NCI-H187 treated with DMSO at 0.1 percent for 48 hours (cell line): ENCODE results near the gene STEAP3.

Experiments used
- DNase-seq: peaks from one replicate; lab custom pipeline; 2025; lab: John Stamatoyannopoulos, UW

STEAP3 gene

DNA sequence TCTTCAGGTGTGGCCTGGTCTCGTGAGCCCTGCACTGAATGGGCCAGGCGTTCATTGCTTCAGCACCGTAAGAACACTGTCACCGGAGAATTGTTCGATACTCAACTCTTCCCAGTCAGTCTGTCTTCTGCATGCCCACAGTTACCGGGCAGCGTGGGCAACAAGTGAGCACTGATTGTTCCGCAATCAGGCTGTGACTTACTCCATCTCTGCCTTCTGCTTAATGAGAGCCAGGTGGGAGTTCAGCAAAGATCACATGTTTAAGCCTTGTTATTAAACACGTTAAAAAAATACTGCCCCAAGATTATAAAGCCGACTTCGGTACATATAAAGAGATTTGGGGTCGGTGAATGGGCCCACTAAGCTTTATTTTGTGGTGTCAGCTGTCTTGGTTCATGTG lies 3.7 kb downstream of the STEAP3 start:
- DNase-seq, result no peak

GRCh38 chr2:119228136-119228535 lies 4.5 kb downstream of the STEAP3 start:
- DNase-seq, result no peak

- no peak for DNase-seq
These were observed 5.3 kb downstream of the STEAP3 start for GRCh38 chr2:119228964-119229363.

DNA sequence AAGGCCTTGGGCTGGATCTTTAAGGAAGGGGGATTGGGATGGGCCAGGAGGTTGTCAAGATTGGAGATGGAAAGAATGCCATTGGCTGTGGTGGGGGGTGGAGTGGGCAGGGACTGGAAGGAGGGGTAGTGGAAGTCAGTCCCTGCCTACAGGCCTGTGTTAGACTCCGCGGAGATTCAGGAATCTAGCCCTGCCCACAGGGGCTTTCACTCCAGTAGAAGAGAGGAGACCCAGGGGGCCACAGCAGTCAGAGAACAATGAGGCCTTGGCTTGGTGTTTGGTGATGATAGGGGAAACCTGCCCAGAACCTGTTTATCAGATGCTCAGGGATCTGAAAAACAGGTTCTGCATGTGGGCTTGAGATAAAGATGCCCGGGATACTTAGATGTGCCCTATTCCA lies 6.1 kb downstream of the STEAP3 start:
- DNase-seq, result no peak

DNA sequence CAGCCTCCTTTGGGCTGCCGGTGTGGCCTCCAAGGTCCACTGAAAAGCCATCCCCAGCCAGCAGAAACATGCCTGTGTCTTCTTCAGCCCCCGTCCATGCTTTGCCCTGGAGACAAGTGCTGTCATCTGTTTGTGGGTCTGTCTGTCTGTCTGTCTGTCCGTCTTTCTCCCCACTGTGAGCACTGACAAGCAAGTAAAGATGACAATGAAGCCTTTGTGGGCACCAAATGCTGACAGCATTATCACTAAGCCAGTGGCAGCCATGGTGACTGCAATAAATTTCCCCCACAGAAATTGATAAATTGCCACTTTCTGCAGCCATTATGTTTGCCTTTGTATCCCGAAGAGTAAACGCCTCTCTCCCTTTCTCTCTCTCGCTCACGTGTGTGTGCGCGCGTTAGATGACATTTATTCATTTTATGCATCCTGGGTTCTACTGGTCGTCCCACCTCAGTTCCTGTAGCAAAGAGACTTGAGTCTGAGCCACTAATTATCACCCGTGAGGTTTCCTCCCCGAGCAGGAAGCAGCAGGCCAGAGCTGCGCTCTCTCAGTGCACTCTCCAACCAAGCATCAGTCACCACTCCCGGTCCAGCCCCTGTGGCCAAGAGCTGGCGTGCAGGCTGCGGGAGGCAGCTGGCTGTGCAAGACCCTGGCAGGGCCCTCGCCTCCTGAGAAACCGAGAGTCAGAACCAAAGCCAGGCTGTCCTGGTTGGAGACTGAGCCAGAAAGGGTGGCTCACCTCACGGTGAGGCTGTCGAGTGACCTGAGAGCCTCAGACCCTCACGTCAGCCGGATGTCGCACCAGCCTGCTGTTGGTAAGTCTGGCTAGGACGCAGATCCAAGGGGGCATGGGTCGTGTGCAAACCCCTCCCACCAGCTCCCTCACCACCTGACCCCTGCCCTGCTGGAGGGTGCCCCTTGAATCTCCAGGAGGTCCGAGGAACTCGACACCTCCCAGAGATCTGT lies 6.9 kb downstream of the STEAP3 start:
- no peak for DNase-seq

GRCh38 chr2:119231975-119232665 lies 8.5 kb downstream of the STEAP3 start:
- DNase-seq, result no peak

DNA sequence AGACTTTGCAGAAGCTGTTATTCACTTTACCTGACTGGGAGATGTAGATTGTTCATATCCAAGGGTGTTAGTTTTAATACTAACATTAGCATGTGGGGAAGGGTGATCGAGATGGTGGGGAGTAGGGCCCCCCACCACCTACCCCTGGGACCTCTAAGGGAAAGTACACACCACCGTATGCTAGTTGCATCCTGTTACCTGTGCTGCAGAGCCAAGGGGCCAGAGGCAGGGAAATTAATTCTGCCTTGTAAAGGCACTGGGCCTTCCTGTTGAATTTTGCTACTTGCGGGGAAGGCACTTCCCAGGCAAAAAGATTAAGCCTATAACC lies 9.0 kb downstream of the STEAP3 start:
- no peak for DNase-seq

GRCh38 chr2:119233326-119234020 lies 9.8 kb downstream of the STEAP3 start:
- no peak for DNase-seq

DNA sequence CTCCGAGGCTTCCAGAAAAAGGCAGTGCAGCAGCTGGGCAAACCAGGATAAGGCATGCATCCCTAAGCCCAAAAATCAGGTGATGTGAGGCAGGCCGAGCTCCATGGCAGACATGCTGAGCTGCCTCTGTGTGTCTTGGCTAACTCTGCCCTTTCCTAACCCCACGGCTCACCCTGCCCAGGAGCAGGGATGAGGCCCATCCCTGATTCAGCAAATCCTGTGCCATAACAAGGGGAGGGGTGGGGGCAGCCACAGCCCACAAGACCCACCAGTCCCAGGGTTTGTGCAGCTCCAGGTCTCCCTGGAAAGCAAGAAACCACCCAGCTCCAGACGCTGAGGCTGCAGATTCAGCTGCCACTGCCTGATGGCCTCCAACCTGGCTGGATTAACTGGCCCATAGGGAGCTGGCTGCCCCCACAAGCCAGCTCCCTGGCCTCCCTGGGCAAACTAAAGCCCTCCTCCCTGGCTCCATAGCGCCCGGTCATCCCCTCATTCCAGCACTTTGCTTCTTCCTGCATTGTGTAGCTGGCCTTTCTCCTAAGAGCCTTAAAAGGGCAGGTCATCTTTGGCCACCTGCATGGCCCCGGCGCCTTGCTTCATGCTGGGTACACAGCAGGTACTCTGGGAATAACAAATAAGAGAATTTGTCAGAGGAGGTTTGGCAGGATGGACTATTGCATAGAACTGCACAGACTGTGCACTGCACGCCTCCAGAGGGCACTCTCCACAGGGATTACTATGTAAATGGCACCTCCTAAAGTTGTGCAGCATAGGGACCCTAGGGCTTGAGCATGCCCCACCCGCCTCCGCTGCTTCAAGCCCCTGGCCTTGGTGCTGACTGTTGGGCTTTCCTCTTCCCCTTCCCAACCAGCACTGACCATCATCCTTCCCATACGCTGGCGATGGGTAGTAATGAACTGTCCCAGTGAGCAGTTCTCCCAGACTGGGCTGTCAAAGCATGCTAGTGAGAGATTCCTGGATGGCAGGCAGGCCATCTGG lies 10.7 kb downstream of the STEAP3 start:
- no peak for DNase-seq

DNA sequence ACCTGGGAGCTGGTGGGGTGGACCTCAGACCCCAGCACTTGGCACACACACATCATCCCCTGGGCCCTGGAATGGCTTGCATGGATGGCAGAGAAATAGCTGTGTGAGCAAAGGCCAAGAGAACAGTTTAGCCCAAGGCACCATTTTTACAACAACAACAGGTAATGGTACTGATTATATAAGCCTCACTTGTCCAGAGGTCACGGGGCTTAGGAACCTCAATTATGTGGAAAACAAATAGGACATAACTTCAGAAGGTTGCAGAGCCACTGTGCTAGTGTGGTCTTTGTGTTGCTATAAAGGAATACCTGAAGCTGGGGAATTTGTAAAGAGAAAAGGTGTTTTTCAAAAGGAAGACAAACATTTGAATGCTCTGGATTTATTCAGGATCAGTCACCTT lies 13.2 kb downstream of the STEAP3 start:
- DNase-seq, result no peak

DNA sequence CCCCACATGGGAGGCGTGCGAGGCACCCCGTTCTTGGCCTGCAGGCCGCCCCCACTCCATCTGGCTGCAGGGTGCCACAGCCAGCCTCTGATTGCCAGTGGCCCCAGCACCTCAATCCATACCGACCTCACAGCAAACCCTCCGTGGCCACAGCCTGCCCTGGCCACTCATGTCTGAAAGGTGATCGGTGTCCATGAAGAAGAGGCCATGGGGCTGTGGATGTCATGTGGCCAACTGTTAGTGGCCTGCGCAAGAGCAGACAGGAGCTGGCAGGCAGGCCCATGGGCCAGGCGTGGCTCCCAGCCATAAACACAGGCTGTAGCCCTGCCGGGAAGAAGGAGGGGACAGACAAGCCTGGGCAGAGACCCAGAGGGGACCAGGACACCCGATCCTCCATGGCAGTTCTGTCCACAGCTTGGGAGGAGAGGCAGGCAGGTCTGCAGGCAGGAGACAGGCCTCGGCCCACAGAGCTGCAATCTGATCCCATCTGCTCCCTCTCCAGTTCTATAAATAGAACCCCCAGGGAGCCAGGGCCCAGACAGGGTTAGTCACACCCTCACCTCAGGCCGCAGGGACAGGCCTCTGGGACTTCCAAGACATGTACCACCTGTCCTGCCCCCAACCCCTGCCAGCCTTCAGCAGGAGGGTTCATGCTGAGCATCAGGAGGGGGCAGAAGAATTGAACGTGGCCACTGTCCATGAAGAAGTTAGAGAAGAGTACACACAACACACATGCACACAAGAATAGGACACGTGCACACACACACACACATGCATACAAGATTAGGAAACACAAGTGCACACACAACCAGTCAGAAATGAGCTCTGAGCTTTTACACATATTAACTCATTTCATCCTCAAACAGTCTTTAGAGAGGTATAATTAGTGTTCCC lies 16.9 kb downstream of the STEAP3 start:
- DNase-seq, result peak; percentile 87

DNA sequence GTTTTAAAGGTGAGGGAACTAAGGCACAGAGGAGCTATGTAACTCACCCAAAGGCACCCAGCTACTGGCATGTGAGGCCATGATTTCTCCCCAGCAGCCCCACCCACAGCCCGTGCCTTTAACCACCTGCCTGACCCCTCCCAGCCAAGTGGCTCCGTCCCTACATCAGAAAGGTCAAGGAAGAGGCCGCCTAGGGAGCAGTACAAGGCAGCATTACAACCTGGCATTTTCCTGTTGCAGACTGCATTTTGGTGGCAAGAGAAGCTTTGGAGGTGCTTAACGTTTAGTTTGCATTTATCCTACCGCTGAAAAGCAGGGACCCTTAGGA lies 17.5 kb downstream of the STEAP3 start:
- no peak for DNase-seq

DNA sequence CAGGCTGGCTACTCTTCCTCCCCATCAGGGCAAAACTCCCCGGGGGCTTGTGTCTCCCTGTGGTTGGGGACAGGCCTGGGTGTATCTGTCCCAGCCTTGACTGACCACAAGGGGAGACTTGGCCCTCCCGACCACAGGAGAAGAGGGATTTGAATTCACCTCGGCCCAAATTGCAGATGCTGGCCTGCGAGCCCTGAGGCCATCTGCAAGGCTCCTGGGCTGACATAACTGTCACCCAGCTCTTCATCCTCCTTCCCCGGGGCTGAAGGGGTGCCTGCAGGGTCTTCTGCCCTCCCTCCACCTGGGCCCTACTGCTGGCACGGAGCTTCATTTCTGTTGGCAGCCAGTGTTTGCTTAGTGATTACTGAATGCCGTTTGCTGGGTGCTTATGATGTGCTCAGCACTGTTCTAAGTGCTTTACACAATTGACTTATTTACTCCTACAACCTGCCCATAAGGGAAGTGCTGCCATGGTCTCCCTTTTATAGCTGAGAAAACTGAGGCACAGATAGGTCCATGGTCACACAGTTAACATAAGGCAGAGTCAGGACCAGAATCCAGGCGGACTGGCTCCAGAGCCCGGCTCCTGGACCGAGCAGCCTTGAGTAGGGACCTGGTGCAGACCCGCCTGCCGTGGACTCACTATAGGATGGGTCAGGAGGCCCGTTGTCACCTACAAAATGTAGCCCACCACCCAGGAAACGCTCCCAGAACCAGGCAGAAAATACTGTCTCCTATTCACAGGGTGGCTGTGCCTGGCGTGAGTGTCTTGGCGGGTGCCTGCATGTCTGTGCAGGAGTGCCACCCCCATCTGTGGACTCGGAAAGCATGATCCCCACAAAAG lies 18.9 kb downstream of the STEAP3 start:
- peak; percentile 35 for DNase-seq

- DNase-seq, result no peak
These were observed 20.0 kb downstream of the STEAP3 start for GRCh38 chr2:119243621-119244020.

- no peak for DNase-seq
These were observed 21.6 kb downstream of the STEAP3 start for GRCh38 chr2:119245076-119245840.

GRCh38 chr2:119245841-119246230 lies 22.2 kb downstream of the STEAP3 start:
- no peak for DNase-seq

DNA sequence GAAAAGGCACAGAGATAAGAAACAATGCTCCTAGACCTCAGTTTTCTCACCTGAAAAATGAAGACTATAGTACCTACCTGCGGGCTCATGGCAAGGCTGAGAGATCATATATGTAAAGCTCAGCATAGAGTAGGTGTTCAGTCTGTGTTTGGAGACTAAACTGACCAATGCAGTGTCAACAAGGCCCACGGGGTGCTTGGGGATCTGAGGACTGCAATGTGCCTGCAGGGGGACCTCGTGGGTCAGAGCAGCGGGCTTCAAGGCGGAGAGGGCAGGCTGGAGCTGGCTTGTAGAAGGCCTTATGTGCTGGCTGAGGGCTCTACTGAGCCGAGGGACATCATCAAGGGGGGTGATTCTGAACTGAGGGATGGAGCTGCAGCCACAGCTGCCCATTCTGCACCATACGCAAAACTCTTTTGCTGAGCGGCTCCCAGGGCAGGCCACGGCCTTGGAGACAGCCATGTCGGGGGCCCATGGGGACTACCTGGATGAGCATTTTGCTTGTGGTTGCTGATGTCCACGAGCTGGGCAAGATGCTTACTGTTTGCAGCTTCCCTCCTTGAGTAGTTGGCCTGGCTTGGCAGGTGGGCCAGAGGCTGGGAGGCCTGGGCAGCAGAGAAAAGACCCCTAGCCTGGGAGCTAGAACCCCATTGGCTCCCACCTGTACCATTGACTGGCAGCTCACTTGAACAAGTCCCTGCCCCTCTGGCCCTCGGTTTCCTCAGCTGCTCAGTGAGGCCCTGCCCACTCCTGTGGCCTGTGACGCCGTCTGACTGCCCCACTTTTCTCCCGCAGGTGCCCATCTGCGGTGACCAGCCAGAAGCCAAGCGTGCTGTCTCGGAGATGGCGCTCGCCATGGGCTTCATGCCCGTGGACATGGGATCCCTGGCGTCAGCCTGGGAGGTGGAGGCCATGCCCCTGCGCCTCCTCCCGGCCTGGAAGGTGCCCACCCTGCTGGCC lies 23.5 kb downstream of the STEAP3 start:
- DNase-seq, result no peak

DNA sequence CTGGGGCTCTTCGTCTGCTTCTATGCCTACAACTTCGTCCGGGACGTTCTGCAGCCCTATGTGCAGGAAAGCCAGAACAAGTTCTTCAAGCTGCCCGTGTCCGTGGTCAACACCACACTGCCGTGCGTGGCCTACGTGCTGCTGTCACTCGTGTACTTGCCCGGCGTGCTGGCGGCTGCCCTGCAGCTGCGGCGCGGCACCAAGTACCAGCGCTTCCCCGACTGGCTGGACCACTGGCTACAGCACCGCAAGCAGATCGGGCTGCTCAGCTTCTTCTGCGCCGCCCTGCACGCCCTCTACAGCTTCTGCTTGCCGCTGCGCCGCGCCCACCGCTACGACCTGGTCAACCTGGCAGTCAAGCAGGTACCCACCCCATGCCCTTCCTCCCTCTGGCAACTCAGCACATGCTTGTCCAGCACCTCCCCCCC lies 24.2 kb downstream of the STEAP3 start:
- DNase-seq, result no peak
